ENCODE data around the gene KEAP1. TPM values are rescaled to one million over a fixed set of nuclear protein-coding genes. Genes with fewer than 3 reads are reported as not detected.

KEAP1 gene
- total RNA-seq, 2 experiments from 2014 or later: 38.7 to 58.7 TPM

DNA sequence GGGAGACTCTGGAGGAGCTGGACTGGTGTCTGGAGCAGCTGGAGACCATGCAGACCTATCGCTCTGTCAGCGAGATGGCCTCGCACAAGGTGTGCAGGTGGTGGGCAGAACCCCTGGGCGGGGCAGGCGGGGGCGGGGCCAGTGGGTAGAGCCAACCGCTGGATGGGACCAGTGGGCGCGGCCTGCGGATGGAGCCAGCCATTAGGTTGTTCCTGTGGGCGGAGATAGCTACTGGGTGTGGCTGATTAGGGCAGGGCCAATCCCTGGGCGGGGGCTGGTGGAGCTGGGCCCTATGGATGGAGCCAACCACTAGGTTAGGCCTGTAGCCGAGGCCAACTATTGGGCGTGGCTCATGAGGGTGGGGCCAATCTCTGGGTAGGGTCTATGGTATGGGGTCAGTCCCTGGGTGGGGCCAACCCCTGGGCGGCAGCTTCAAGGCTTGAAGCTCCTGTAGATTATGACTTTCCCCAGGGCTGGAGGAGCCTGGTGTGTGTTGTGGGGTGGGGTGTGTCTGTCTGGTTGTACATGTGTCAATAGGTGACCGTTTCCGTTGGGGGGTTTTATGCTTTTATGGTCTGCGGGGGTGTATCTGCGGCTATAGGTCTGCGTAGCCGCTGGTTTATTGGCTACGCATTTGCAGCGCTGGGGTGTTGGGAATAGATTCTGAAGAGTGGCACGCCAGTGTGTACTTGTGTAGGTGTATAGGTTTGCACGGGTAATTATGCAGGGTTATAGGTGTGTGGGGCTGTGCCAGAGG, 52.1 kb downstream of the KEAP1 start:
- ATAC-seq (peak; percentile 58), DNase-seq (peak; percentile 40)
- Mint-ChIP-seq H3K27me3 (peaks cover 5% of the 10 kb centered on the region), H3K4me3 (no peak overlapping the region), H3K4me1 (no peaks in the 10 kb centered on the region), H3K9me3 (ENCODE audit: low read depth) (no peaks in the 10 kb centered on the region), H3K27ac (no peak overlapping the region), H3K36me3 (ENCODE audit: low read depth) (no peaks in the 10 kb centered on the region)
- ChIA-PET POLR2A (no interaction called here), CTCF (interaction anchor here (0.6 to 1.2 kb wide), 2 partner anchors 130 to 1957 kb away, joined by 3 read pairs; no protein-coding TSS in a partner anchor)
- intact Hi-C loops (cut with DNase I, micrococcal nuclease): no loop called here

DNA sequence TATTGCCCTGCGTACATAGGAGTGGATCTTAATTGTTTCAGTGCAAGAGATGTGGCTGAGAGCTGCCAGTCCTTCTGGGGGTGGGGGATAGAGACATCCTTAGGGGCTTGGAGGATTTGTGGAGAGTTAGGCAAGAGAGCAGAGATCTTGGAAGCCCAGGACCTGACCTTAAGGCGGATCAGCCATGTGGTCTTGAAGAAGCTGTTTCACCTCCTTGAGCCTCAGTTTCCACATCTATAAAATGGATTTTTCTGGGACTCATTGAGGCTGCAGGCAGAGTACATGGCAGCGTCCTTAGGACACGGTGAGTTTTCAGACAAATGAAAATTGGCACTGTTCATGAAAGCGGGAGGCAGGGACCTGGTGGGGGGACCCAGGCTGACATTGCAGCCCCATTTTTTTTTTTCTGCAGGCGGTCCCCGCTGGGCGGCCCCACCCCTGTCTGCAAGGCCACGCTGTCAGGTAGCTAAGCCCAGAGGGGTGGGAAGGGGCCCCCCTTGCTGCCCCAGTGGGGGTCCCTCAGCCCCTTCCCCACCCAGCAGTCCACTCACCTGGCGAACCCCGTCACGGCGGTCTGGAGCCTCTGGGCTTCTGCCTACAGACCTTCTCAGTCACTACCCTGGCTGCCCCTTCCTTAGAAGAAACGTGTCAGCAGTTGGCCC, 52.8 kb downstream of the KEAP1 start:
- CTCF ChIA-PET: interaction anchor here (0.6 to 1.2 kb wide), 2 partner anchors 130 to 1956 kb away, joined by 3 read pairs; no protein-coding TSS in a partner anchor
- no peak overlapping the region for H3K4me3 Mint-ChIP-seq
- POLR2A ChIA-PET: interaction anchor here (0.5 kb wide), 1 partner anchor 190 kb away, joined by 3 read pairs; no protein-coding TSS in a partner anchor
- H3K4me1 Mint-ChIP-seq: no peaks in the 10 kb centered on the region
- intact Hi-C loops (cut with DNase I, micrococcal nuclease): no loop called here
- H3K36me3 Mint-ChIP-seq (ENCODE audit: low read depth): no peaks in the 10 kb centered on the region
- H3K27ac Mint-ChIP-seq: no peak overlapping the region
- H3K27me3 Mint-ChIP-seq: peaks cover 5% of the 10 kb centered on the region
- ATAC-seq: no peak
- H3K9me3 Mint-ChIP-seq (ENCODE audit: low read depth): no peaks in the 10 kb centered on the region
- DNase-seq: no peak

DNA sequence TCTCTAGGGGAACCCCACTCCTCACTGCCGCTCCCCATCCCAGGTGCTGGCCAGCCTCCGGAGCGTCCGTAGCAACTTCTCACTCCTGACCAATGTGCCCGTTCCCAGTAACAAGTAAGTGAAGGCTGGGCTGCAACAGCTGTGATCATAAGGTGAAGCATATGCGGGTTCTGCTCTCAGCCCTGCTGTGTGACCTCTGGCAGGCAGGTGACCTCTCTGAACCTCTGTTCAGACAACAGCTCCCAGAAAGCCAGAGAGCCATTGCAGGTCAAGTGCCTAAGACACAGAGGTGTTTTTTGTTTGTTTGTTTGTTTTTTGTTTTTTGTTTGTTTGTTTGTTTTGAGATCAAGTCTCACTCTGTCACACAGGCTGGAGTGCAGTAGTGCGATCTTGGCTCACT, 54.1 kb downstream of the KEAP1 start:
- intact Hi-C loops (cut with DNase I, micrococcal nuclease): no loop called here
- no peaks in the 10 kb centered on the region for H3K9me3 Mint-ChIP-seq (ENCODE audit: low read depth)
- ChIA-PET POLR2A (no interaction called here), CTCF (no interaction called here)
- no peaks in the 10 kb centered on the region for H3K36me3 Mint-ChIP-seq (ENCODE audit: low read depth)
- no peaks in the 10 kb centered on the region for H3K4me1 Mint-ChIP-seq
- ATAC-seq (no peak), DNase-seq (no peak)
- no peak overlapping the region for H3K27ac Mint-ChIP-seq
- H3K4me3 Mint-ChIP-seq: no peak overlapping the region
- peaks cover 5% of the 10 kb centered on the region for H3K27me3 Mint-ChIP-seq

DNA sequence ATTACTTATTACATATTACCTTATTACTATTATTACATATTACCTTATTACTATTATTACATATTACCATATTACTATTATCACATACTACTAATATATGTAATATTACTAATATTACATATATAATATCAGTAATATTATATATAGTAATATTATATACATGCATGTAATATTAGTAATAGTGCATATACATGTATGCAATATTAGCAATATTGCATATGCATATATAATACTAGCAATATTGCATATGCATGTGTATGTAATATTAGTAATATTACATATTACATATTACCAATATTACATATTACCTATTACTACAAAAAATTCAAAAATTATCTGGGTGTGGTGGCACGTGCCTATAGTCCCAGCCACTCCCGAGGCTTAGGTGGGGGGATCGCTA, 60.5 kb downstream of the KEAP1 start:
- CTCF ChIA-PET: interaction anchor here (0.5 kb wide), 1 partner anchor 340 kb away, joined by 3 read pairs; no protein-coding TSS in a partner anchor
- POLR2A ChIA-PET: no interaction called here
- intact Hi-C loops (cut with DNase I, micrococcal nuclease): no loop called here
- ATAC-seq (no peak), DNase-seq (no peak)
- Mint-ChIP-seq H3K36me3 (ENCODE audit: low read depth) (no peaks in the 10 kb centered on the region), H3K27ac (no peak overlapping the region), H3K4me3 (no peak overlapping the region), H3K9me3 (ENCODE audit: low read depth) (no peaks in the 10 kb centered on the region), H3K4me1 (no peaks in the 10 kb centered on the region), H3K27me3 (no peaks in the 10 kb centered on the region)

DNA sequence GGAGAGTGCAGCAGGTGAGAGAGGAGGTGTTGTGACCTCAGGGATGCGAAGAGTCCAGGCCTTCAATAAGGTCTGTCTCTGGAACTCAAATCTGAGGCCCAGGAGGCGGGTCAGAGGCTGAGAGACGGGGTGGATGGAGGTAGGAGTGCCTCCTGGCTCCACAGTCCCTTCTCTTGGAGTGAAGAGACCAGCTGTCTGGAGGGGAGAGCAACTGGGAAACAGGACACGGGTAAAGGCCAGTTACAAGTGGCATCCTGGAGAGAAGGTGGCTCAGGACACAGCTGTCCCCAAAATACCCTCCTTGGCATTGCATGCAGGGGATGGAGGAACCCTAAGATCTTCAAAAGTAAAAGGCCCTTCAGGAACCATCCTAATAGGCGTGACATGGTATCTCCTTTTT, 63.6 kb downstream of the KEAP1 start:
- ATAC-seq: no peak
- H3K4me3 Mint-ChIP-seq: no peak overlapping the region
- ChIA-PET POLR2A (no interaction called here), CTCF (interaction anchor here (1.0 kb wide), 1 partner anchor 16 kb away, joined by 4 read pairs; no protein-coding TSS in a partner anchor)
- H3K36me3 Mint-ChIP-seq (ENCODE audit: low read depth): no peaks in the 10 kb centered on the region
- no peaks in the 10 kb centered on the region for H3K4me1 Mint-ChIP-seq
- H3K27me3 Mint-ChIP-seq: peaks cover 3% of the 10 kb centered on the region
- no peak overlapping the region for H3K27ac Mint-ChIP-seq
- no peaks in the 10 kb centered on the region for H3K9me3 Mint-ChIP-seq (ENCODE audit: low read depth)
- DNase-seq: no peak
- intact Hi-C loops (cut with DNase I, micrococcal nuclease): no loop called here

Small RNA genes within 50 kb of the gene (microRNA-seq; reads per million reads assigned to microRNA genes)
- not detected for gene MIR1238 (ENCODE audit: borderline replicate concordance)

Other genes starting within 250 kb of the KEAP1 start
- gene ICAM1, start 232.2 kb downstream of the KEAP1 start, total RNA-seq: 10 to 100 TPM; 27.9 to 30.9 TPM
- gene ICAM4, start 216.4 kb downstream of the KEAP1 start, total RNA-seq: under 1 TPM; 0.23 to 0.46 TPM
- 1 to 10 TPM; 1.9 TPM for gene ICAM5, start 213.4 kb downstream of the KEAP1 start, total RNA-seq
- gene ZGLP1, start 193.5 kb downstream of the KEAP1 start, total RNA-seq: 1 to 10 TPM; 3.3 to 3.5 TPM
- gene FDX2, start 187.3 kb downstream of the KEAP1 start, total RNA-seq: 10 to 100 TPM; 11.7 to 13.3 TPM
- gene RAVER1, start 169.8 kb downstream of the KEAP1 start, total RNA-seq: 10 to 100 TPM; 83.7 to 90.8 TPM
- 100 to 1,000 TPM; 109 to 122 TPM for gene ICAM3, start 163.7 kb downstream of the KEAP1 start, total RNA-seq
- gene TYK2, start 122.8 kb downstream of the KEAP1 start, total RNA-seq: 100 to 1,000 TPM; 151 to 197 TPM
- 100 to 1,000 TPM; 178 to 190 TPM for gene CDC37, start 99.8 kb downstream of the KEAP1 start, total RNA-seq
- gene PDE4A, start 82.8 kb downstream of the KEAP1 start, total RNA-seq: 1 to 10 TPM; 3.9 to 4.3 TPM
- under 1 TPM; 0.07 to 0.11 TPM for gene S1PR5, start 14.1 kb upstream of the KEAP1 start, total RNA-seq
- 10 to 100 TPM; 18.9 to 19.3 TPM for gene ATG4D, start 40.5 kb upstream of the KEAP1 start, total RNA-seq
- 10 to 100 TPM; 62.5 to 67.1 TPM for gene KRI1, start 62.7 kb upstream of the KEAP1 start, total RNA-seq
- gene CDKN2D, start 65.6 kb upstream of the KEAP1 start, total RNA-seq: 10 to 100 TPM; 39.2 to 50.3 TPM
- not detected for gene AP1M2, start 84.0 kb upstream of the KEAP1 start, total RNA-seq
- gene SLC44A2, start 122.2 kb upstream of the KEAP1 start, total RNA-seq: 100 to 1,000 TPM in 1 of 2 experiments, 10 to 100 TPM in 1; 80.3 to 105 TPM
- gene ILF3, start 151.0 kb upstream of the KEAP1 start, total RNA-seq: 100 to 1,000 TPM; 433 to 570 TPM
- gene QTRT1, start 198.1 kb upstream of the KEAP1 start, total RNA-seq: 10 to 100 TPM; 51.5 to 52.8 TPM
- gene DNM2, start 214.7 kb upstream of the KEAP1 start, total RNA-seq: 100 to 1,000 TPM; 167 to 185 TPM

Measured in activated CD4-positive, alpha-beta T cell treated with anti-CD3 and anti-CD28 coated beads for 36 hours (primary cell).